Stimulated activated CD8-positive, alpha-beta memory T cell treated with anti-CD3 and anti-CD28 coated beads, Interleukin-7, amount 100 ng/mL, for 48 hours (primary cell): Measurements from ENCODE around the gene AAGAB.
"Not testable (repeated sequence)": the region's sequence is repeated elsewhere in the genome, so short reads cannot be mapped to it uniquely, and the experiment has no call there.

Experiments
- DNase-seq, 2 donors: peaks; one replicate each; pipeline ENCODE4 v3.0.0-alpha.2; 2020; ENCODE audit warnings: low read depth in 1 of 2; ENCODE audit errors: extremely low read depth in 1 of 2

Gene AAGAB

GRCh38 chr15:67253549-67254237, 768 bp downstream of the AAGAB start:
- DNase-seq: no peak

GRCh38 chr15:67253101-67253500, 1.4 kb downstream of the AAGAB start:
- no peak for DNase-seq

GRCh38 chr15:67251318-67251717, 3.1 kb downstream of the AAGAB start:
- no peak for DNase-seq

- no peak for DNase-seq
Measured at GRCh38 chr15:67249830-67250229, 4.6 kb downstream of the AAGAB start.

- DNase-seq: no peak
Measured at GRCh38 chr15:67248011-67248505, 6.4 kb downstream of the AAGAB start.

GRCh38 chr15:67246606-67247005, 7.9 kb downstream of the AAGAB start:
- DNase-seq: not testable (repeated sequence)

GRCh38 chr15:67244971-67245478, 9.4 kb downstream of the AAGAB start:
- no peak for DNase-seq

GRCh38 chr15:67242708-67243111, 11.8 kb downstream of the AAGAB start:
- no peak for DNase-seq

GRCh38 chr15:67241132-67241855, 13.2 kb downstream of the AAGAB start:
- no peak for DNase-seq

- DNase-seq: no peak
Measured at GRCh38 chr15:67240235-67241131, 14.0 kb downstream of the AAGAB start.

- no peak for DNase-seq
Measured at GRCh38 chr15:67232591-67232990, 21.9 kb downstream of the AAGAB start.

- DNase-seq: no peak
Measured at GRCh38 chr15:67230504-67230903, 24.0 kb downstream of the AAGAB start.

GRCh38 chr15:67228286-67228685, 26.2 kb downstream of the AAGAB start:
- DNase-seq: no peak

- no peak for DNase-seq
Measured at GRCh38 chr15:67227846-67228245, 26.6 kb downstream of the AAGAB start.

- no peak for DNase-seq
Measured at GRCh38 chr15:67227431-67227830, 27.0 kb downstream of the AAGAB start.

GRCh38 chr15:67225336-67225735, 29.1 kb downstream of the AAGAB start:
- no peak for DNase-seq

- DNase-seq: no peak
Measured at GRCh38 chr15:67224889-67225288, 29.6 kb downstream of the AAGAB start.

- DNase-seq: no peak
Measured at GRCh38 chr15:67219288-67219687, 35.2 kb downstream of the AAGAB start.

GRCh38 chr15:67218428-67218827, 36.0 kb downstream of the AAGAB start:
- DNase-seq: no peak

- no peak for DNase-seq
Measured at GRCh38 chr15:67216859-67217258, 37.6 kb downstream of the AAGAB start.

GRCh38 chr15:67215102-67215501, 39.4 kb downstream of the AAGAB start:
- DNase-seq: no peak
